ENCODE measurements around the gene FAM53B.

DNA sequence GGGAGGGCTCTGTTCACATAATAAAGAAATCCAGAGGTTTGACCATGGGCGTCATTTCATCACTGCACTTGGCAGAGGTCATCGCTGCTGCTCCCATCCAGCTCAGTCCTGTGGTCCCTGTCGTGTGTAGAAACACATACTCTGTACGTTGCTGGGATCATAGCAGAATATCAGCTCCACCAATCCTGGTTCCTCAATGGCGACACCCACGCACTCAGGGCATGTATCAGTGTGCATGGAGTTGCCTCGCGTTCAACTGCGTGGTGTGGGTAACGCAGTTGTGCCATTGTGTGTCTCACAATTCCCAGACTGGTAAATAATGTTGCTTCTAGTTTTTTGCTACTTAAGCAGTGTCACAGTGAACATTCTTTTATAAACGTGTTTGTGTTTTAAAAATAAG lies 171.4 kb downstream of the FAM53B start:
- TF ChIP-seq, protein P1, sequence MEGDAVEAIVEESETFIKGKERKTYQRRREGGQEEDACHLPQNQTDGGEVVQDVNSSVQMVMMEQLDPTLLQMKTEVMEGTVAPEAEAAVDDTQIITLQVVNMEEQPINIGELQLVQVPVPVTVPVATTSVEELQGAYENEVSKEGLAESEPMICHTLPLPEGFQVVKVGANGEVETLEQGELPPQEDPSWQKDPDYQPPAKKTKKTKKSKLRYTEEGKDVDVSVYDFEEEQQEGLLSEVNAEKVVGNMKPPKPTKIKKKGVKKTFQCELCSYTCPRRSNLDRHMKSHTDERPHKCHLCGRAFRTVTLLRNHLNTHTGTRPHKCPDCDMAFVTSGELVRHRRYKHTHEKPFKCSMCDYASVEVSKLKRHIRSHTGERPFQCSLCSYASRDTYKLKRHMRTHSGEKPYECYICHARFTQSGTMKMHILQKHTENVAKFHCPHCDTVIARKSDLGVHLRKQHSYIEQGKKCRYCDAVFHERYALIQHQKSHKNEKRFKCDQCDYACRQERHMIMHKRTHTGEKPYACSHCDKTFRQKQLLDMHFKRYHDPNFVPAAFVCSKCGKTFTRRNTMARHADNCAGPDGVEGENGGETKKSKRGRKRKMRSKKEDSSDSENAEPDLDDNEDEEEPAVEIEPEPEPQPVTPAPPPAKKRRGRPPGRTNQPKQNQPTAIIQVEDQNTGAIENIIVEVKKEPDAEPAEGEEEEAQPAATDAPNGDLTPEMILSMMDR (IDR thresholded peaks at IDR 0.05): no peak
- no peak for TF ChIP-seq POLR2A (IDR thresholded peaks at IDR 0.05)

All from body of pancreas (tissue), 4 donors.